Activated T-helper 2 cell treated with anti-CD3 and anti-CD28 coated beads, Interferon-gamma antibody, Interleukin-2, Interleukin-4, amounts not matched to agents 10 μg/mL and 5 μg/mL and 100 μg/mL, durations not matched to agents 14 hours and 24 hours and 36 hours (primary cell): Measurements from ENCODE around the gene NUDT2. TPM values are rescaled to one million over a fixed set of nuclear protein-coding genes. Genes with fewer than 3 reads are reported as not detected.
"Not testable (repeated sequence)": the region's sequence is repeated elsewhere in the genome, so short reads cannot be mapped to it uniquely, and the experiment has no call there.

ENCODE experiments used
- DNase-seq: peaks from one replicate; pipeline ENCODE4 v3.0.0; 2021; ENCODE audit warnings: low spot score
- H3K27ac Mint-ChIP-seq: one replicate; pipeline ENCODE4 v1.8.0; 2021; ENCODE audit warnings: mixed read lengths
- H3K27me3 Mint-ChIP-seq: one replicate; pipeline ENCODE4 v1.8.0; 2021; ENCODE audit warnings: low read depth, mixed read lengths
- H3K36me3 Mint-ChIP-seq: one replicate; pipeline ENCODE4 v1.8.0; 2021; ENCODE audit warnings: low read depth, mixed read lengths
- H3K4me1 Mint-ChIP-seq: one replicate; pipeline ENCODE4 v1.8.0; 2021; ENCODE audit warnings: low read depth, mixed read lengths
- H3K4me3 Mint-ChIP-seq: one replicate; pipeline ENCODE4 v1.8.0; 2021; ENCODE audit warnings: low read depth, mild to moderate bottlenecking, moderate library complexity, mixed read lengths
- H3K9me3 Mint-ChIP-seq: one replicate; pipeline ENCODE4 v1.8.0; 2021; ENCODE audit warnings: mixed read lengths
- intact Hi-C: fragments of 100-400 bp; cut with micrococcal nuclease; formaldehyde crosslinking; loops from one replicate; pipeline ENCODE4 v1.15.1; 2023
- total RNA-seq: library from RNA; stranded (reverse); gene quantifications from 2 replicates; pipeline ENCODE4 v1.2.3, GENCODE V29; 2022

Gene NUDT2
- total RNA-seq, 1 donor from 2014 or later: 33.0 TPM

DNA sequence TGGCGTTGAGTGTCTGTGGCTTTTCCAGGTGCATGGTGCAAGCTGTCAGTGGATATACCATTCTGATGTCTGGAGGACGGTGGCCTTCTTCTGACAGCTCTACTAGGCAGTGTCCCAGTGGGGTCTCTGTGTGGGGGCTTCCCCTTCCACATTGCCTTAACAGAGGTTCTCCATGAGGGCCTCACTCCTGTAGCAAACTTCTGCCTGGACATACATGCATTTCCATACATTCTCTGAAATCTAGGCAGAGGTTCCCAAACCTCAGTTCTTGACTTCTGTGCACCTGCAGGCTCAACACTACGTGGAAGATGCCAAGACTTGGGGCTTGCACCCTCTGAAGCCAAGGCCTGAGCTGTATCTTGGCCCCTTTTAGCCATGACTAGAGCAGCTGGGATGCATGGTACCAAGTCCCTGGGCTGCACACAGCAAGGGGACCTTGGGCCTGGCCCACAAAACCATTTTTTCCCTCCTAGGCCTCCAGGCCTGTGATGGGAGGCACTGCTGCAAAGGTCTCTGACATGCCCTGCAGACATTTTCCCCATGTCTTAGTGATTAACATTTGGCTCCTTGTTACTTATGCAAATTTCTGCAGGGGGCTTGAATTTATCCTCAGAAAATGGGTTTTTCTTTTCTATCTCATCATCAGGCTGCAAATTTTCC is 38.5 kb downstream of the NUDT2 start:
- H3K27ac Mint-ChIP-seq, DNase-seq, H3K36me3 Mint-ChIP-seq, H3K27me3 Mint-ChIP-seq, H3K4me3 Mint-ChIP-seq, intact Hi-C loops, H3K9me3 Mint-ChIP-seq: not testable (repeated sequence)
- H3K4me1 Mint-ChIP-seq: peaks cover 12% of the 10 kb centered on the region

DNA sequence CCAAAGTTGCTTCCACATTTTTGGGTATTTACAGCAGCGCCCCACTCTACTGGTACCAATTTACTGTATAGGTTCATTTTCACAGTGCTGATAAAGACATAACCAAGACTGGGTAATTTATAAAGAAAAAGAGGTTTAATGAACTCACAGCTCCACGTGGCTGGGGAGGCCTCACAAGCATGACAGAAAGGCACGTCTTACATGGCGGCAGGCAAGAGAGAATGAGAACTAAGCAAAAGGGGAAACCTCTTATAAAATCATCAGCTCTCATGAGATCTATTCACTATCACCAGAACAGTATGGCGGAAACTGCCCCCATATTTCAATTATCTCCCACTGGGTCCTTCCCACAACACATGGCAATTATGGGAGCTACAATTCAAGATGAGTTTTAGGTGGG is 39.4 kb downstream of the NUDT2 start:
- DNase-seq, H3K36me3 Mint-ChIP-seq, intact Hi-C loops, H3K4me3 Mint-ChIP-seq, H3K27ac Mint-ChIP-seq, H3K9me3 Mint-ChIP-seq, H3K4me1 Mint-ChIP-seq, H3K27me3 Mint-ChIP-seq: not testable (repeated sequence)

DNA sequence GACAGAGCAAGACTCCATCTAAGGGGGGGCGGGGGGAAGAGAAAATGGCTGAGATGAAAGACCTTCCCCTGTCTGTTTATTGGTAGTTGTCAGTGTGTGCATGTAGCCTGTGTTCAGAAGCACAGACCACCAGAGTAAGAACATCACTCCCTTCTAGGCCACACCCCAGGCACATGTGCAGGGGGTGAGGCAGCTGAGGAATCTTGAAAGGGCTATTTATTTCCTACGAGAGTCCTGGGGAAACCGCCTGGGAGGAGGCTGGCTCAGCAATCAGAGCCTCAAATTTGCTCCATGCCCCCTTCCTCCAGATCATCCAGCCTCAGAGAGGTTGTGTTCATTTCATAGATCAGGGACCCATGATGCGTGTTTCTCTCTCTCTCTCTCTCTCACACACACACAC is 40.3 kb downstream of the NUDT2 start:
- no peak for DNase-seq
- Mint-ChIP-seq H3K9me3 (peaks cover 3% of the 10 kb centered on the region), H3K4me1 (peaks cover 3% of the 10 kb centered on the region), H3K4me3 (no peak overlapping the region), H3K27me3 (no peaks in the 10 kb centered on the region), H3K27ac (no peak overlapping the region), H3K36me3 (peaks cover 6% of the 10 kb centered on the region)
- intact Hi-C loops: no loop called here

DNA sequence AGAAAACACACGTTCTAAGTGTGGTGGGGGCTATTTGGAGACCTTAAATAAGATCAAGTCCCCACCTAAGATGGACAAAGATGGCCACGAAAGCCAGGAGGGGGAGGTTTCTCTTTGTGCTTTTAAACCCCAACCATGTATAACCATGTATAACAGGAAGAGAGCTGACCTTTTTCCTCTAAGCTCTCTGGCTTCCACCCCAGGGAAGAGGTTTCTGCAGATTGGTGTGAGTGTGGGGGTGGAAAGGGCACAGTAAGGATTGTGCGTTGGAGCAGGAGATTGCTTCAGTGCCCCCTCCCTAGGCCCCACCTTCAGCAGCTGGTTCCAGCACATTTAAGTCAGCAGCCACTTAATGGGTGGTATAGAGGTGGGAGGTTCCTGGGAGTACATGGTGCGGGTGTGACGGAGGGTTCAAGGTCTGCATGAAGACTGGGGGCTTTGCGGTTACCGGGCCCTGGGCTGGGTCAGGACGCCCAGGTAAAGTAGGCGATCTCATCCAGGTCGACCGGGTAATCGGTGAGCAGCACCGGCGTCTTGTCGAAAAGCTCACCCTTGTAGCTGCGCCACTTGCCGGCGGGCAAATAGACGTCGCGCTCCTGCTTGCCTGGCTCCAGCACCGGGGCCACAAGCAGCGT is 41.1 kb downstream of the NUDT2 start:
- Mint-ChIP-seq H3K27me3 (no peaks in the 10 kb centered on the region), H3K36me3 (peaks cover 6% of the 10 kb centered on the region), H3K9me3 (peaks cover 3% of the 10 kb centered on the region), H3K4me1 (peaks cover 6% of the 10 kb centered on the region), H3K27ac (no peak overlapping the region), H3K4me3 (no peak overlapping the region)
- no peak for DNase-seq
- intact Hi-C loops: no loop called here

DNA sequence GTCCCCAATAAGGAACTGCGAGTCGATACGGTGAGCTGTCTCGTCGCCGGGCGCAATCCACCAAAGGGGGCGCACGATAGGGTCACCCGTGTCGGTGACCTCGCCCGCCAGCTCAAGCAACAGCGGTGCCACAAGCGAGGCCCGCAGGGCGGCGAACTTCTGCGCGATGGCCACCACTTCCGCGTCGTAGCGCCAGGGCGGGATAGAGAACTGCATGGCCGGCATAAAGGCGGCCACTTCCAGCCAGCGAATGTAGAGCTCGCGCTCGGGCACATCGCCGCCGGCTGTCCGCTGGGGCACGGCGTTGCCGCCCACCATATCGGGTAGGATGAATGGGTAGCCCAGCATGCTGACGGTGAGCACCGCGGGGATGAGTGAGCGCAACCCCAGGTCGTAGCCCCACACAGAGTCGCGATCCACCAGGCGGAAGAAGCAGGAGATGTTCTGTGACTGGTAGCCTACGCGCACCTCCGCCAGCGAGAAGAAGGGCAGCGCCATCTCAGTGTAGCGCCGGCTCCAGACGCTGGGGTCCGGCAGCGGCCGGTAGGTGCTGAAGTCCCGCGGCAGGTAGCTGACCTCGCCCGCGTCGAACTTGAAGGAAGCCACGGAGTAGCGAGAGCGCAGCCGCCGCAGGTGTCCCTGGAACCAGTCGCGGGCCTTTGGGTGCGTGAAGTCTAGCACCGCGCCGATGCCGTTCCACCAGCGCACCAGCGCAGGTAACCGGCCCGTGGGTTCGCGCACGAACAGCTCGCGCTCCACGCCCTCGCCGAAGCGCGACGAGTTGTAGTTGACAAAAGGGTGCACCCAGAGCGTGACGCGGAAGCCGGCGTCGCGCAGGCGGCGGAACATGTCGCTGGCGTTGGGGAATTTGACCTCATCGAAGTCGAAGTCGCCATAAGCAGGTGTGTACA is 41.9 kb downstream of the NUDT2 start:
- Mint-ChIP-seq H3K27ac (no peak overlapping the region), H3K4me1 (peaks cover 14% of the 10 kb centered on the region), H3K36me3 (peaks cover 6% of the 10 kb centered on the region), H3K4me3 (no peak overlapping the region), H3K9me3 (peaks cover 3% of the 10 kb centered on the region), H3K27me3 (no peaks in the 10 kb centered on the region)
- DNase-seq: no peak
- intact Hi-C loops: no loop called here

DNA sequence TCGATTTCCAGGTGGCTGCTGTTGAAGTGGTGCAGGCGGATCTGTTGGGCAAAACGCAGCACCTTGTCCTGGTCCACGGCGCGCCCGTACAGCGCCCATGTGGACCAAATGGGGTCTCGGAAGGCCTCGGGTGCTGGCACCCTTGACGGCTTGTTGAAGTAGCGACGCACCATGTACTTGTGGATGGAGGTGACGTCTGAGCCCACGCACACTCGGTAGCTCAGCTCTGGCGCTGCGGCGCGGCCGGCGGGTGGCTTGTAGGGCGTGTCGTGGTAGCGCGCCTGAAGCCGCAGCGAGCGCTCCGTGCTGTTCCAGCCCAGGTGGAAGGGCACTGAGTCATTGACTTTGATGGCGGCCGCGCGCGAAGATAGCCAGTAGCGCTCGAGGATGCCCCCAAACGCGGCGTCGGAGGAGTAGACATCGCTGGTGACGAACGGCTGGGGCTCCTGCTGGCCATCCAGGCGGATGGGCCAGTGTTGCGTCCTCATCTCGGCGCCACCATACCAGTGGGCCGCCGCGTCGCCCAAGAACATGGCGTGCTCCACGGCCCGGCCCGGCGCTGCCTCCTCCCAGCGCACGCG is 42.6 kb downstream of the NUDT2 start:
- Mint-ChIP-seq H3K9me3 (no peaks in the 10 kb centered on the region), H3K27me3 (no peaks in the 10 kb centered on the region), H3K4me1 (peaks cover 14% of the 10 kb centered on the region), H3K27ac (no peak overlapping the region), H3K36me3 (peaks cover 4% of the 10 kb centered on the region), H3K4me3 (no peak overlapping the region)
- DNase-seq: no peak
- intact Hi-C loops: no loop called here

DNA sequence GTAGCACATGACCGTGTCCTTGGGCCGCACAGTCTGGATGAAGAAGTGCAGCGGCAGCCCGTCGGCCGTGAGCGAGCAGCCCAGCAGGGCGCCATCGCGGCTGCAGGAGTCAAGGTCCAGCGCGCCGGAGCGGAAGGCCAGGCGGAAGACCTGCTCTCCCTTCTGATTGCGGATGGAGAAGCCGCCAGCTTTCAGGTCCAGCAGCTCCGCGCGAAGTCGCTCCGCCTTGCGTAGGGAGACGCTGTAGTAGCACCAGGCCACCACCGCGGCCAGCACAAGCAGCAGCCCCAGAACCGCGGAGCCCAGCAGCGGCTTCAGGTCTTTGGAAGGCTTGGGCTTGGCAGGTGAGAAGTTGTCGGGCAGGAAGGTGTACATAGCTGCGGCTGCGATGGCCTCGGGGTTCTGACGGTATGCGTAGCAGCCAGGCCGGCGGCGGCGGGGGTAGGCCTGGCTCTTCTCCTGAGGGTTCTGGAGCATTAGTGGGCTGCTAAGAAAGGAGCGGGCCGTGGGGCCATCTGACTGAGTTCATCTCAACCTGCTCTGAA is 43.2 kb downstream of the NUDT2 start:
- Mint-ChIP-seq H3K27ac (no peak overlapping the region), H3K4me1 (peaks cover 16% of the 10 kb centered on the region), H3K4me3 (no peak overlapping the region), H3K36me3 (peaks cover 4% of the 10 kb centered on the region), H3K27me3 (no peaks in the 10 kb centered on the region), H3K9me3 (no peaks in the 10 kb centered on the region)
- intact Hi-C loops: no loop called here
- DNase-seq: no peak

DNA sequence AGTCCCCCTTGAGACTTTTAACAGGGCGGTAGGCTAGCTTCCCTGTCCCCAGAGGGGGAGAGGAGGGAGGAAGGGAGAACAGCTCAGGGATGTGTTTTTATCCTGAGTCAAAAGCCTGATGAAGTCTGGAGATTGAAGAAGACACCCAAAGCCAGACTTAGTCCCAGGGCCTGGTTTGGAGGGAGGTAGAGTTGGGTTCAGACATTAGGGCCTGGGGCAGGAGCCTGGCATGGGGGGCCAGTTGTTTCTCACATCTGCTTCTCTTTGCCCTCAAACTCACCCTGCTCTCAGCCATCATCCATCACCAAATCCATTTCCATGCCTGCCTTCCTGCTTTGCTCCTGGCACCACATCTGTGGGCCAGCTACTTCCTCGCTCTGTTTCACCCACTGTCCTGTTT is 44.4 kb downstream of the NUDT2 start:
- no peak overlapping the region for H3K4me3 Mint-ChIP-seq
- H3K36me3 Mint-ChIP-seq: peaks cover 4% of the 10 kb centered on the region
- no peak overlapping the region for H3K27ac Mint-ChIP-seq
- H3K9me3 Mint-ChIP-seq: no peaks in the 10 kb centered on the region
- H3K27me3 Mint-ChIP-seq: no peaks in the 10 kb centered on the region
- intact Hi-C loops: no loop called here
- H3K4me1 Mint-ChIP-seq: peaks cover 16% of the 10 kb centered on the region
- DNase-seq: no peak

DNA sequence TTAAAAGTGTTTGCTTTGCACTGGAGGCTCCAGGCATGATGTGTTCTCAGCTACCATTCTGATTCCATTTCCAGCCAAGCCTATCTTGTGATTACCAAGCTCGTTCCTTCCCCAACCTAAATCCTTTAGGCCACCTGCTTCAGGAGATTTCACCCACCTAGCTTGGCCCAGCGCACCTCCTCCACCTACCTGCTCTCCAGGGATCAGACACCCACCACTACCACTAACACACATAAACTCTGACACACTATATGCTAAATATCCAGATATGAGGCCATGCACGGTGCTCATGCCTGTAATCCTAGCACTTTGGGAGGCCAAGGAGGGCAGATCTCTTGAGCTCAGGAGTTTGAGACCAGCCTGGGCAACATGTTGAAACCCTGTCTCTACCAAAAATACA is 45.0 kb downstream of the NUDT2 start:
- Mint-ChIP-seq H3K4me3 (no peak overlapping the region), H3K27me3 (no peaks in the 10 kb centered on the region), H3K36me3 (peaks cover 4% of the 10 kb centered on the region), H3K9me3 (no peaks in the 10 kb centered on the region), H3K4me1 (peaks cover 18% of the 10 kb centered on the region), H3K27ac (no peak overlapping the region)
- intact Hi-C loops: no loop called here
- DNase-seq: no peak

DNA sequence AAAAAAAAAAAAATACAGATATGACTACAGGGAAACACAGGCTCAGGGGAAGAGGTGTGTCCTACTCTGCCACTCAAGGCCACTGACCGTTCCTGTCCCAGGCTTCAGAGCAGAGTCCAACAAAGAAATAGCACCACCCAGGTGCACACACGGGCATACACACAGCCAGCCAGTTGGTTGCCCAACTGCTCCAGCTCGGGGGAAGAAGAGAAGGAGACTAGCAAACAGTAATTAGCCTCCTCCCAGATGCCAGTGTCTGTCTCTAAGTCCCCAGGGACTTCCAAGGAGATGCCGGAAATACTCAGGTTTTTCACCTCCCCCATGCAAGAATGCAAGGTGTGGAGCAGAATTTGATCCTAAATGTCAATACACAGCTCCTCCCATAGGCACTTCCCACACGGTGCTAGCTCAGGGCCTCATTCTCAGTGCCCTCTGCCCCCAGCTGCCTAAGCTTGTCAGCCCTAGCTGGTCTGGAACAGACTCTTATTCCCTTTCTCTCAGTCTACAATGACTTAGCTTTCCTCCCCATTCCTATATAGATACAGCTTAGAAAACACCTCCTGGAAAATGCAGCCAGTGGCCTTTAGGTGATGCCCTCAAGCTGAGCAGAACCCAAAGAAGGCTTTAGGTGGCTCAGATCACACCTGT is 45.7 kb downstream of the NUDT2 start:
- intact Hi-C loops: loop anchor here (5.0 kb wide), 3 partner anchors 123 to 1437 kb away; partner anchors contain the start of gene SPAG8
- H3K4me1 Mint-ChIP-seq: peaks cover 21% of the 10 kb centered on the region
- no peaks in the 10 kb centered on the region for H3K9me3 Mint-ChIP-seq
- no peak overlapping the region for H3K27ac Mint-ChIP-seq
- peak overlapping the region; percentile 86 for H3K4me3 Mint-ChIP-seq
- no peaks in the 10 kb centered on the region for H3K27me3 Mint-ChIP-seq
- H3K36me3 Mint-ChIP-seq: peaks cover 4% of the 10 kb centered on the region
- DNase-seq: no peak

DNA sequence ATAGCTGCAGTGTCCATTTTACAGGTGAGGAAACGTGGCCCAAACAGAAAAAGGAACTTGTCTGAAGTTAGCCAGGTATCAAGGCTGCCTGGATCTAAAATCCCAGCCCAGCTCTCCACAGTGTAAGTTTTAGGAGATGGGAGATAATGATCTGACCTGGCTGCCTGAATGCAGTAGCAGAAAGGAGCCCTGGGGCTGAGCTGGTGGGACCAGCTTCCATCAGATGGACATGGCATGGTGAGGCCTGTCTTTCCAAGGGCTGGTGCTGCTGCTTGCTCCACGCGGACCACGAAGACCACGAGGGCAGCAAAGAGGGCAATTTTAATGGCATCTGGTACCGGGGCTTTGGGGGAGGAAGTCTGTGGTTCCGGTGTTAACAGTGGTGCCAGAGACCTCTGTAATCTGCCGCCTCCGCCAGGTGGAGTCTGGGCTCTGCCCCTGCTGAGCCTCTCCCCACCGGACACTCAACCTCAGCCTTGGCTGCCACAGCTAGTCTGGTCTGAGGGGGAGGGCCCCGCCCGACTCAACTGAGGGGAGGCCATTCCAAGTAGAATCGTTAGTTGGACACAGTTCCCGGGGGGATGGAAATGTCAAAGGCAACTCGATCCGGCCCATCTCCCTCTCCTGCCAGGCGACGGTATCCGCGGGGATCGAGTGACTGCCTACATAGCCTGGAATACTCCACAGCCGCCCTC is 46.7 kb downstream of the NUDT2 start:
- Mint-ChIP-seq H3K27me3 (no peaks in the 10 kb centered on the region), H3K4me1 (peaks cover 21% of the 10 kb centered on the region), H3K27ac (no peak overlapping the region), H3K36me3 (peaks cover 3% of the 10 kb centered on the region), H3K4me3 (peak overlapping the region; percentile 86), H3K9me3 (no peaks in the 10 kb centered on the region)
- intact Hi-C loops: loop anchor here (2.0 to 5.0 kb wide), 4 partner anchors 124 to 1436 kb away; partner anchors contain the start of genes SPAG8 and UBAP2
- peak; percentile 31 for DNase-seq
